RKO (cell line): ENCODE results near the gene GPC4.
"Not testable (repeated sequence)": the region's sequence is repeated elsewhere in the genome, so short reads cannot be mapped to it uniquely, and the experiment has no call there.

Source experiments
- DNase-seq: peaks from one replicate; pipeline ENCODE4 v3.0.0-alpha.2; 2016; ENCODE audit warnings: low spot score

GPC4 gene

GRCh38 chrX:133305348-133305747 lies 109.9 kb downstream of the GPC4 start:
- no peak for DNase-seq

- no peak for DNase-seq
Observed at GRCh38 chrX:133302775-133303445, 112.4 kb downstream of the GPC4 start.

- no peak for DNase-seq
Observed at GRCh38 chrX:133300591-133300990, 114.7 kb downstream of the GPC4 start.

- peak; percentile 48 for DNase-seq
Observed at GRCh38 chrX:133297284-133297683, 118.0 kb downstream of the GPC4 start.

- DNase-seq: no peak
Observed at GRCh38 chrX:133294126-133294525, 121.2 kb downstream of the GPC4 start.

- peak; percentile 12 for DNase-seq
Observed at GRCh38 chrX:133290076-133290475, 125.2 kb downstream of the GPC4 start.

- no peak for DNase-seq
Observed at GRCh38 chrX:133287860-133288259, 127.4 kb downstream of the GPC4 start.

- no peak for DNase-seq
Observed at GRCh38 chrX:133285341-133285740, 129.9 kb downstream of the GPC4 start.

GRCh38 chrX:133279112-133279730 lies 136.1 kb downstream of the GPC4 start:
- DNase-seq: not testable (repeated sequence)

GRCh38 chrX:133273180-133273579 lies 142.1 kb downstream of the GPC4 start:
- DNase-seq: no peak

GRCh38 chrX:133269168-133269567 lies 146.1 kb downstream of the GPC4 start:
- DNase-seq: no peak

- no peak for DNase-seq
Observed at GRCh38 chrX:133267621-133268020, 147.7 kb downstream of the GPC4 start.

GRCh38 chrX:133265331-133265730 lies 150.0 kb downstream of the GPC4 start:
- no peak for DNase-seq

- peak; percentile 3 for DNase-seq
Observed at GRCh38 chrX:133258481-133258880, 156.8 kb downstream of the GPC4 start.

GRCh38 chrX:133254666-133255065 lies 160.6 kb downstream of the GPC4 start:
- DNase-seq: peak; percentile 21

- DNase-seq: no peak
Observed at GRCh38 chrX:133251204-133251603, 164.1 kb downstream of the GPC4 start.

GRCh38 chrX:133250184-133251100 lies 164.8 kb downstream of the GPC4 start:
- no peak for DNase-seq
